OCI-LY1 (cell line): ENCODE measurements around the gene PSMA6.

Experiments
- CTCF ChIP-seq: fragments of 200-600 bp; sonication (generic), shearing (Covaris generic); IDR thresholded peaks from 2 replicates; pipeline ENCODE4 v1.5.1; 2017; ENCODE audit warnings: mild to moderate bottlenecking, antibody characterized with exemption, low read length, moderate library complexity, mixed read lengths
- EZH2 ChIP-seq: fragments of 200-600 bp; sonication (generic), shearing (Covaris generic); IDR thresholded peaks from 2 replicates; pipeline ENCODE4 v1.8.0; 2017; ENCODE audit warnings: borderline replicate concordance, mixed run types, mild to moderate bottlenecking, antibody characterized with exemption, low read length, moderate library complexity, mixed read lengths

GRCh38 chr14:35351497-35351896, 59.3 kb downstream of the PSMA6 start:
- TF ChIP-seq EZH2 (no peak), CTCF (no peak)
